ENCODE data around the gene DCLRE1C. TPM values are rescaled to one million over a fixed set of nuclear protein-coding genes. Genes with fewer than 3 reads are reported as not detected.

The DCLRE1C gene
- total and polyA plus RNA-seq, 2 of the 8 experiments (the other 6 are each of a cell fraction or from before 2014, with no cell fraction given): 0.77 to 7.4 TPM

DNA sequence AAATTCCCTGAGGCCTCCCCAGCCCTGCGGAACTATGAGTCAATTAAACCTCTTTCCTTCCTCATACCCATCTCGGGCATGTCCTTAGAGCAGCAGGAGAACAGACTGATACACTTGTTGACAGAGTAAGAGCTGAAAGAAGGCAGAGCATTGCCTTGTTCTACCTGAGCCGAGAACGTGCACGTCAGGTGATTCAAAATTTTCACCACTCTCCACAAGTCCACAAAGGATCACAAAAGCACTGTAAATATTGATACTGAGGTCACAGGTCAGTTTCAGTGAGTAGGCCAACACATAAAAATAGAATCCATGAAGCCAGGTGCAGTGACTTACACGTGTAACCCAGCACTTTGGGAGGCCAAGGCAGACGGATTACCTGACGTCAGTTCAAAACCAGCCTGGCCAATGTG, 27.8 kb downstream of the DCLRE1C start:
- Histone ChIP-seq H3K27me3 (replicated peaks in 1 of 4; ENCODE audit: control insufficient read depth in 3 of 4, extremely low read depth in 1 of 4, insufficient read depth in 3 of 4, low read length in 3 of 4) (no peaks in the 10 kb centered on the region), H3K79me1 (ENCODE audit: low read depth, low read length) (no peaks in the 10 kb centered on the region), H2BK20ac (ENCODE audit: low read length) (no peak overlapping the region), H4K8ac (ENCODE audit: extremely low read depth, insufficient read depth, low read length) (no peak overlapping the region), H4K91ac (replicated peaks; ENCODE audit: insufficient read length, low read length) (no peak overlapping the region), H2AK5ac (ENCODE audit: low read depth, low read length) (no peak overlapping the region), H3K9me3 (ENCODE audit: insufficient read depth in 2 of 2, low read depth in 1 of 2, low read length in 1 of 2) (no peaks in the 10 kb centered on the region), H4K5ac (ENCODE audit: insufficient read length, low read depth, low read length) (no peak overlapping the region), H3K23ac (ENCODE audit: insufficient read length) (no peak overlapping the region), H3K18ac (ENCODE audit: extremely low read depth, low read length) (no peak overlapping the region), H3K4me1 (replicated peaks in 1 of 4; ENCODE audit: control insufficient read depth in 3 of 4, insufficient read depth in 4 of 4, low read length in 3 of 4) (no peaks in the 10 kb centered on the region), H3K4ac (replicated peaks; ENCODE audit: insufficient read length, low read depth, low read length) (no peak overlapping the region), H2AFZ (ENCODE audit: low read length) (no peak overlapping the region), H3K4me3 (ENCODE audit: extremely low read depth in 1 of 4, insufficient read depth in 2 of 4, low read depth in 3 of 4, low read length in 4 of 4) (no peak overlapping the region), H2BK12ac (ENCODE audit: low read depth, low read length) (no peak overlapping the region), H2BK5ac (ENCODE audit: low read depth, low read length) (no peak overlapping the region), H3K79me2 (ENCODE audit: control insufficient read depth in 1 of 2, insufficient read depth in 2 of 2, low read length in 2 of 2) (no peaks in the 10 kb centered on the region), H3K36me3 (ENCODE audit: control insufficient read depth in 2 of 4, insufficient read depth in 4 of 4, low read length in 3 of 4) (peaks cover 0 to 13% (median 7%) of the 10 kb centered on the region in 4 experiments; a peak in 7 of 8 replicates), H4K20me1 (replicated peaks in 1 of 2; ENCODE audit: control insufficient read depth in 1 of 2, insufficient read depth in 2 of 2, low read length in 2 of 2) (peaks cover 0 to 3% of the 10 kb centered on the region in 2 experiments), H3K27ac (ENCODE audit: low read depth, low read length) (no peak overlapping the region), H3K4me2 (ENCODE audit: insufficient read depth in 1 of 2, low read depth in 2 of 2, low read length in 2 of 2) (no peak overlapping the region), H3K56ac (replicated peaks; ENCODE audit: insufficient read length, low read depth, low read length) (no peak overlapping the region), H3K9ac (replicated peaks in 1 of 4; ENCODE audit: extremely low read depth in 1 of 4, low read depth in 3 of 4, low read length in 3 of 4) (no peak overlapping the region), H3K23me2 (ENCODE audit: low read depth, low read length) (no peaks in the 10 kb centered on the region), H2BK15ac (ENCODE audit: low read length) (no peak overlapping the region), H3K14ac (ENCODE audit: insufficient read length) (no peak overlapping the region), H2BK120ac (replicated peaks; ENCODE audit: low read depth, low read length) (no peak overlapping the region)
- ChIA-PET CTCF (ENCODE audit: partially characterized antibody) (no interaction called here), POLR2A (ENCODE audit: partially characterized antibody) (no interaction called here)
- TF ChIP-seq MAFK (IDR thresholded peaks at IDR 0.05; ENCODE audit: low read depth, low read length): no peak
- TF ChIP-seq CBX5 (IDR thresholded peaks at IDR 0.05; ENCODE audit: low read depth, low read length): no peak
- TF ChIP-seq RNF2 (IDR thresholded peaks at IDR 0.05; ENCODE audit: borderline replicate concordance, low read depth, low read length, missing control alignments, poor library complexity, severe bottlenecking): no peak
- TF ChIP-seq ASH2L (IDR thresholded peaks at IDR 0.05; ENCODE audit: low read length): no peak
- TF ChIP-seq GTF2F1 (IDR thresholded peaks at IDR 0.05; ENCODE audit: borderline replicate concordance, low read depth, low read length): no peak
- TF ChIP-seq SAP30 (IDR thresholded peaks at IDR 0.05; ENCODE audit: insufficient read depth, insufficient replicate concordance, low read length): no peak
- no peak for TF ChIP-seq SUZ12 (IDR thresholded peaks at IDR 0.05; ENCODE audit: low read length)
- TF ChIP-seq JUND (IDR thresholded peaks at IDR 0.05; ENCODE audit: low read length): no peak
- WGBS, 2 experiments (ENCODE audit: extremely low coverage in 1 of 2, insufficient coverage in 1 of 2, insufficient read length in 1 of 2, insufficient replicate concordance in 2 of 2, low coverage in 1 of 2, low lambda C conversion rate in 2 of 2, missing lambda C conversion rate in 1 of 2): 95% methylated on average over 8 of the region's 8 CpGs; no CpG with 5 or more reads in 1 of the 2 experiments
- FAIRE-seq (no peak), DNase-seq (ENCODE audit: low read depth in 1 of 2, low spot score in 2 of 2) (no peak)

Data from H1 (cell line).